Activated CD4-positive, CD25-positive, alpha-beta regulatory T cell treated with anti-CD3 and anti-CD28 coated beads, Interleukin-2, amount 50 U/mL, for 16 hours (primary cell): Measurements from ENCODE around the gene METTL3.

ENCODE experiments used
- DNase-seq: peaks from one replicate; pipeline ENCODE4 v3.0.0-alpha.2; 2020; ENCODE audit warnings: low read depth, low spot score

Gene METTL3

DNA sequence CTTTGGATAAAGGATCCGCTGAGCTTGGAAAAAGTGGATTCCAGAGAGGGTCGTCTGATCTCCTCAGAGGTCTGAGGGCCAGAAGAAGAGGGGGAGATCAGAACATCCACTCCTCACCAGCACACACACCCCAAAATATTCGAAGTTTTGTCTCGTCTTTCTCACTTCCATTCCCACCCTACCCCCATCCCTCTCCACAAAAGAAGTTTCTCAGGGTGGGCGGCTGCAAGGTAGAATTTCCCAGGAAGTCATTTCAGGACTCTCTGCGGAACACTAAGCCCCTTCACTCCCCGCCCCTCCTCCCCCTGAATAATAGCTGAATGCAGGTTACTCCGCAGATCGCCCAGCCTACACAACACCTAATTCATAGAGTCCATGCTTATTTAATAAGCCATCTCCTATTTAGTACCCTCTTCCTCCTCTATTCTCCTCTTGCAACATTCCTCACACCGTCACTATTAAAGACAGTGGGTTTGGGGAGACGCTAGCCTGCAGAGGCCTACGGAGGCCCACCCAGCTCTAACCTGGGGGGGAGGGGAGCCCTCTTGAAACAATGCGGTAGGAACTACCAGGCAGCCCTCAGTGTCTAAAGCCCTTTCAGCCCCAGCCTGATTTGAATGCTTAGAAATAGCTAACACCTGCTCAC, 15.7 kb upstream of the METTL3 start:
- no peak for DNase-seq

DNA sequence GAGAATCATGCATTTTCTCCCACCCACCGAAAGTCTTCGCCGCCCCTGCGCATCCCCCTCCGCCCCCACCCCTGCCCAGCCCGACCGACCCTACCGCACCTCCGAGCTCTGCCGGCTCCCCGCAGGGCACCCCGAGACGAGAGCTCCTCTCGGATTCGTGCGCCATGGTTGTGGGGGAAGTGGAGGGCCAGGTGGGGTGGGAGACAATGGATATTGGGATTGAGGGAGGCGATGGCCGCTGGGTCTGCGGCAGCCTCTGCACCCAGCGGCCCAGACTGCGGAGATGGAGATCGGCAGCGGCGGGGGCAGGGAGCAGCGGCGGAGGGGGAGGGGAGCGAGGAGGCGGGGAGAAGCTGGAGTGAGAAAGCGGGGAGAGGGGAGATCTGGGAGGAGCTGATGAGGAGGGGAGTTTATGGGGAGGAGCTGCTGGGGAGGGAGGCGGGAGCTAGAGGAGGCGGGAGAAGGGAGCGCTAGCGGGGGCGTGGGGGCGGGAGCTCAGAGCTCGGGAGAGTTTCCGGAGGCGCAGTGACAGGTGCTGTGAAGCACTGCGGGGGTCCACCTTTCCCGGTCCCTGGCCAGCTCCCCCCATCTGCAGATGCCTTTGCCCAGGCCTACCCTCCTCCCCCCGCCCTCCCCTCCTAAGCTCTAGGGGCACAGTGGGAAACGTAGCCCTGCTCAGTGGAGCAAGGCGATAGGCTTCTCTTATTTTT, 15.0 kb upstream of the METTL3 start, which contains the start of gene SALL2:
Gene SALL2 (minus strand): TSS at position 385 of the 710 bp plus-strand sequence. CDS start 219 bp downstream, at position 166.
- DNase-seq: peak; percentile 31

DNA sequence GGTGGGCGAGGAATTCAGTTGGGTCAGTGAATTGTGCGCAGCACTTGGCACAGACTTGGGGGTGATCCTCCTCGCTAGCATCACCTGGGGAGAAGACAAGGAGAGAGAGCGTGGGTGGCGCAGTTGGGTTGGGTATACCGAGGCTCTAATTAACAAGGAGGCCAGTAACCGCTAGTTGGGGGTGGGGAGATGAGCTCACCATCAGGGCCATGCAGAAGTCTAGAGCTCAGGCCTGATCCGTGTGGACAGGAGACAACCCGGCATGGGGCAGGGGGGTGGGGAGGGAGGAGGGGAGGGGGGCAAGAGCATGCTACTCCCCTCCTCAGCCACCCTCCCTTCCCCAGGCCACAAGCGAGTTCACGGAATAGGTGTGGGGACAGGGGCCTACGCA, 14.4 kb upstream of the METTL3 start:
- no peak for DNase-seq

DNA sequence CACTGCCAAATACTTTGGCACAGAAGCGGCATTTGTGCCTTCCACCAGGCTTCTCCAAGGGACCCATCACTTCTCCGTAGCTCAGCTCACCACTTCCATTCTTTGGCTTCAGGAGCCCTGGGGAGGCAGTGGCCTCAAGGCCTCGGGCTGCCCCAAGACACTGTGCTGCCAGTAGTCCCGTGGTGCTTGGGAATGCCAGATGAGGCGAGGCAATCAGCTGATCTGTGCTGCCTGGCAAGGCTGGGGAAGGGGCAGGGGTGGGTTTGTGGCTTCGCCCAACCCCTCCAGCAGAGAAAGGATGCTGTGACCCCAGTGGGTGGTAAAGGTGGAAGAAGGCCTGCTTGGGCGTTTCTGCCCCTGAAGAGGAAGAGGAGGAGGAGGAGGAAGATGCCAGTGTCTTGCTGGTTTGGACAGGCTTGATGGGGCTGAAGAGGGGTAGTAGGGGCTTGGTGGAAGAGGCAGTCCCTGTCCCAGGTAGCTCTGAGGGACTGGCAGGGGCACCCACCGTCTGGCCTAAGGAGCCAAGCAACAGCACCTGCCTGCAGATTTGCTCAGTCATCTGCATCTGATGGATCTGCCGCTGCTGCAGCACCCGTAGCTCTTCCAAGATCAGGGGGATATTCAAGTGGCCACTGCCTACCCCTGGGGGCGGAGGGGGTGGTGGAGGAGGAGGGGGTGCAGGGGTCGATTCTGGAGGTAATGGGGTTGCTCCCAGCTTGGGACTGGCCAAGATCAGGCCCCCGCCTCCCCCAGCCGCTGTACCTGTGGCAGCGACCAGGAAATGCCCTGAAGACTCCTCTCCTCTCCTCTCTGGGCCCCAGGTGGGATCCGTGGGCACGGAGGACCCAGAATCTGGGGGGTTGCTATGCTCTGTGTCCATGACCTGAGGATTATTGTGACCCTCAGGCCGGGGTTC, 13.7 kb upstream of the METTL3 start:
- DNase-seq: no peak

DNA sequence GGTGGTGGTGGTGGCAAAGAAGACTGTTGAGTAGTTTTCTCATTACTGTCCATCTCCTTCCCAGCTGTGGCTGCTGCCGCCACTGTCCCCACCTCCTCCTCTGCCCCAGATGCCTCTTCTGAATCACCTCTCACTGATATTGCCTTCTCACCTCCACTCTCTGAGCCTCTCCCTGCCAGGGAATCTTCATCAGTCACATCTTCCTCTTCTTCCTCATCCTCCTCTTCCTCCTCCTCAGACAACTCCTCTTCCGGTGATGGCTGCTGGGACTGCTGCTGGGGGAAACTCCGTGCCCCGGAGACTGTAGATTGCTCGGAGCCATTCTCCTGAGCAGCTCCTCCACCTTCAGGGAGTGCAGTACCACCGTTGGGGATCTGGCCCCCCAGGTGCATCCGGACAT, 12.1 kb upstream of the METTL3 start:
- DNase-seq: no peak

DNA sequence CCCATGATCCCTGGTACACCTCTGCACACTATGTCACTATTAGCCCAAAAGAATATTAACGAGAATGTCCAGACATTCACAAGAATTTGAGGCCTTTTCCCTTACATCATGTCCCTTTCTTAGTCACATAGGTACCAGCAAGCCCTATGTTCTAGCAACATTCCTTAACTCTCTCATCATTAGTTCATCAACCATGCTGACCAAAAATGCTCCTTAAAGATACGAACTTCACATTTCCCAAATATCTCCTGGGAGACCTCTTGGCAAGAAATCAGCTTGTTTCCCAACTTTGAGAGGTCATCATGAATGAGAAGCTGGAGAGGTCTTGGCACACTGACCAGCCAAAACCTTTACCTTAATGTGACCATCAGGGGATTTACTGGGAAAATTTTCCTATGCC, 10.4 kb upstream of the METTL3 start:
- no peak for DNase-seq

DNA sequence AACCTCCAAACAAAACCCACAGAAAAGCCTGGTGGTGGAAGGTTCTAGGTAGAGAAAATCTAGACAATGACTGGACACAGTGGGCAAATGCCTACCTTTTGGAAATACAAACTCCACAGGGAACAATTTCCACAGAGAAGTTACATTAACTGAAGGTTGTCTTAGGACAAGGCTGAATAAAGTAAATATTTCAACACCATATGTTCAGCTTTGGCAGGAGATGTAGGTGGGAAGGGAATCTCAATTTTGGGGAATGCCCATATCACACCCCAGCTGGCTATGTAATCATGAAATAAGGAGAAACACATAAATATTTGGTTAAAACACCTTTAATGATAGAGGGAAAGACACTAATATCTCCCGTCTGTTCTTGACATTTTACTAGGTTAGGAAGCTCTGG, 9.6 kb upstream of the METTL3 start:
- no peak for DNase-seq

DNA sequence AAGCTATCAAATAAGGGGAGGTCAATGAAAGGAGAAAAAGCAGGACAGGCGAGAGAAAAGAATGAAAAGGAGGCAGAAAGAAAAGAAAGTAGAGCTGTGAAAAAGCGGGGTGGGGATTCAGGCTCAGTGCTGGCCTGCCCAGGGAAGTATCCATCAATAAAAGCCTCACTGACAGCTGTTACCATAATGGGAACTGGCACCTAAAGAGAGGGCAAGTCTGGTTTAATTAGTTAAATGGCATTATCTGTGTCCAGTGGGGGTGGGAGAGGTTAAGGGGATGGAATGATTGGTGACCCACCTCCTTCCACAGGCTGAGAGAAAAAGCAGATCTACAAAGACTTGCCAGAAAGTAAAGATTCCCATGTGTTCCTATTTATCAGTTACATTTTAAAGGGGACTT, 7.6 kb upstream of the METTL3 start:
- DNase-seq: no peak

DNA sequence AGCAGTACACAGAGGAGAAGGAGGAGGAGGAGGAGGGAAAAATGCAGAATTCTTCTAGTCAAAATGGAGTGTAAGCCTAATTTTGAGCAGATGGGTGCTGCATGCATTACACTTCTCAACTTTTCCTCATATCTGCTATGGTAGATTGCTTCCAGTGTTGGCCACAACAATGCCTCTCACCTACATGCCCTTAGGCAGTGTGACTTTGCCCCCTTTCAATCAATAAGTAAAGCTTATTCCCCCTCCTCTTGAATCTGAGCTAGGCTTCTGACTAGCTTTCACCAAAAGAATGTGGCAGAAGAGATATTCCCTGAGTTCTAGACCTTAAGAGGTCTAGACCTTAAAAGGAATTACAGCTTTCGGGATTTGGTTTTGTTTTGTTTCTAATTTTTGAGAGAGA, 3.2 kb upstream of the METTL3 start:
- DNase-seq: no peak

DNA sequence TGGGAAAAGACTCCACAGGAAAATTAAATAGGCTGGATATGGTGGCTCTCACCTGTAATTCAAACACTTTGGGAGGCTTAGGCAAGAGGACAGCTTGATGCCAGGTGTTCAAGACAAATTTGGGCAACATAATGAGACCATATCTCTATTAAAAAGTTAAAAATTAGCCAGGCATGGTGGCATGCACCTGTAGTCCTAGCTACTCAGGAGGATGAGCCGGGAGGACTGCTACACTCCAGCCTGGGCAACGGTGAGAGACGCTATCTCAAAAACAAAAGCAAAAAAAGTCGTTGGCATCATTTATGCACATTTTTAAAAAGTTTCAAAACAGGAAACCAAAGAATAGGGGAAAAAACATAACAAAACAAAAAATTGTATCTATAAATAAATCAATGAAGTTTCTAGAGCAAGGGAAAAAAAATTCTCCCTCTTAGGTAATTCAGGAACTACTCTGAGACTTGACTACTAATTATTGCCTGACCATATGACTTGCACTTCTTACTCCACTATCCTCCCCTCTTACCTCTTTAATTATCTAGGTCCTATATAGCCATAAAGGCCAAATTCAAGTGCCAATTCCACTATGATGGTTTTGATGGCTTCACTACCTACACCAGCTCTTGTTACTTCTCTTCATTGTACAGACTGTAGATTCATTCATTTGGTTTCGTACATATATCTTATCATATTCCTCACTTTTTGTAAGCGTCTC, 1.6 kb downstream of the METTL3 start:
- DNase-seq: no peak

DNA sequence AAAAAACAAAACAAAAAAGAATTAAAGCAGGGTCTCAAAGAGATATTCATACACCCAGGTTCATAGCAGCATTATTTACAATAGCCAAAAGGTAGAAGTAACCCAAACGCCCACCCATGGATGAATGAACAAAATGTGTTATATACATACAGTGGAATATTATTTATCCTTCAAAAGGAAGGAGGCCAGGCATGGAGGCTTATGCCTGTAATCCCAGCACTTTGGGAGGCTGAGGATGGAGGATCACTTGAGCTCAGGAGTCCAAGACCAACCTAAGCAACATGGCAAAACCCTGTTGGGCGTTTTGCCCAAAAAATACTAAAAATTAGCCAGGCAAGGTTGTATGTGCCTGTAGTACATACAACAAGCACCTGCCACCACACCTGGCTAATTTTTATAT, 4.6 kb downstream of the METTL3 start:
- DNase-seq: no peak

DNA sequence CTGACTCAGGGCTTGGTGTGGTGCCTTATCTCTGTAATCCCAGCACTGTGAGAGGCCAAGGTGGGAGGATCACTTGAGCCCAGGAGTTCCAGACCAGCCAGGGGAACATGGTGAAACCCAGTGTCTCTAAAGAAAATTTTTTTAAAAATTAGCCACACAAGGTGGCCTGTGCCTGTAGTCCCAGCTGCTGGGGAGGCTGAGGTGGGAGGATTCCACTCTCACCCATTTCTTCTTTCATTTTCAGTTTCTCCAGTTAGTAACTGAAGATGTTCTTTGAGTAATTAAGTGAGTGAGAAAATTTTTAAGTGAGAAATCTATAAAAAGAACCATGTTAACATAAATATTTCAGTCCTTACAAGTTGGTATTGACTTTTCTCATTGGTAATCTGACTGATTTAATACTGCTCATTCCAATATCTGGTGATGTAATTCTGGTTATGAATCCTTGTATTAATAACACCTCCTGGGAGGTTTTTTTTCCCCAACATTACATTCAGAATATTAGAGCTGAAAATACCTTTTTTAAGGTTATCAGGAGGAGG, 6.1 kb downstream of the METTL3 start:
- no peak for DNase-seq

DNA sequence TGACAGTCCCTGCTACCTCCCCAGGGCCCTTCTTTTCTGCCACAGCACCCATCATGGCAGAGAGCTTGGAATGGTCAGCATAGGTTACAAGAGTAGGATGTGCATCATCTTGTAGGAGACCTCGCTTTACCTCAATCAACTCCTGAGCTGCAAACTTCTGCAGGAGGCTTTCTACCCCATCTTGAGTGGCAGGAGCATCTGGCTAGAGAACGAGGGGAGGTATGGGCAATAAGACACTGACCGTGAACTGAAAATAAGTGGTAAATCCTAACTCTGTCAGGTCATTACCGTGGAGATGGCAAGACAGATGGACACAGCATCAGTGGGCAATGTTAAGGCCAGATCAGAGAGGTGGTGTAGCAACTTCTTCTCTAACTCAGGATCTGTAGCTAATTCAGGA, 7.8 kb downstream of the METTL3 start:
- DNase-seq: no peak

DNA sequence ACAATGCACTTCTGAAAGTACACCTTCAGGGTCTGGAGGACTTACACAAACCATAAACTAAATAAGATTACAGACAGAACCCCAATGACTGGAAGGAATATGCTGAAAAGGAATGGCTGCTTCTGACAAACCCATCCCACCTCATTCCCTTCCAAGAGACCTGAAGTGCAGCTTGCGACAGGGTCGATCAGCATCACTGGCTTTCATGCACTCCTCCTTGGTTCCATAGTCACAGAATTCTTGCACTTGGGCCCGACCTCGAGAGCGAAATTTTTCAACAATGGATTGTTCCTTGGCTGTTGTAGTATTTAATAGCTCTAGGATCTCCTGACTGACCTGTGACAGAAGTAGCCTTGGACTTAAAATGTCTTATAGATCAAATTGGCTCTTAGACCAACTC, 9.6 kb downstream of the METTL3 start:
- DNase-seq: no peak

DNA sequence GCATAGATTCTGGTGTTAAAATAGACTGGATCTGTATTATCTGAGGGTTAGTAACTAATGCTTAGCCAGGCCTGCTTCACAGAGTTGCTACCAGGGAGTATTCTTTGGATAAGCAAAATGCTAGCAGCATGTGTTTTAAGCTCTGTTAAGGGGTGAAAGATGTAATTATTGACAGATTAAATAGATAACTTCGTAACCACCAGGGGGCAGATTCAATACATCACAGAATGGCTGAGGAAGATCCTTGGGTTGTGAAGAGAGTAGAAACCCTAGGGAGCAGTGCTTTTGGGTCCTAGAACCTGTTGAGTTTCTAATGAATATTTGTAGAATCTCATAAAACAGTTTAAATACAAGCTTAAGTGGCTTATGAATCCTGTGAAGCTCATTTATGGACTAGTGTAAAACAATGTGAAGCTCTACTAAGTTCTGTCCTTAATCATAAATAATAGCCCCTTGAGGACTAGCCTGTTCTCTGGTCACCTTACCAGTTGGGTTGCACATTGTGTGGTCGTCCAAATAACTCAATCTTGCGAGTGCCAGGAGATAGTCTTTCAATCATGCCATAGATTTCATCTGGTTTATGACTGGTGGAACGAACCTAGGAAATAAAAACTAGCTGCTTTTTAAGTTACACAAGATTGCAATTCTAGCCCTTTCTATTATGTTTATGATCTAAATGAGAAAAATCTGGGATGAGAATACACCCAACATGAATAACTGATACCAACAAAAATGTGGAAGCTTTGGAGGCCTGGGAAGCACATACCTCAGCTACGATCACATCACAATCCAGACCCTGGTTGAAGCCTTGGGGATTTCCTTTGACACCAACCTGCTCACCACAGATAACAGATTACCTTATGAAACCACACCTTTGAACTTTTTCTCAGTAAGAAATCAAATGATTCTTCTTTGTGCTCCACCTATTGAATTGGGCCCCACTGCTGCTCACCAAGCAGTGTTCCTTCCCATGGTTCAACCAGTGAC, 12.3 kb downstream of the METTL3 start:
- DNase-seq: no peak

DNA sequence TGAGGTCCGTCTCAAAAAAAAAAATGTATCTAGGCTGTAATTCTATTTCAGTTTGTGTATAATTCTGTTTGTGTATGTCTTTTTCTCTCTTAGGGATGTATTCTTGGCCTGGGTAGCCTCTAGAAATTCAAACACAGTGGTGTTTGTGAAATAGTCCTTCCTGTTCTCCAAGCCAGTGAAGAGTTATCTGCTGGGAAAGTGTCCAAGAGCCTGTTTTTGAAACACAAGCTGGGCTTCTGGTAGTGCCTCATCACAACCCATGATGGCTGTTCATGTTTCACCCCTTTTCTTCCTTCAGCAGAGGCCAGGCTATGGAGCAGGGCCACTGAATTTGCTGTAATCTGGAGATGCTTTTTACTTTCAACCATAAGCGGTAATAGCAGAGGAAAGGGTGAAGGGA, 14.7 kb downstream of the METTL3 start:
- no peak for DNase-seq

DNA sequence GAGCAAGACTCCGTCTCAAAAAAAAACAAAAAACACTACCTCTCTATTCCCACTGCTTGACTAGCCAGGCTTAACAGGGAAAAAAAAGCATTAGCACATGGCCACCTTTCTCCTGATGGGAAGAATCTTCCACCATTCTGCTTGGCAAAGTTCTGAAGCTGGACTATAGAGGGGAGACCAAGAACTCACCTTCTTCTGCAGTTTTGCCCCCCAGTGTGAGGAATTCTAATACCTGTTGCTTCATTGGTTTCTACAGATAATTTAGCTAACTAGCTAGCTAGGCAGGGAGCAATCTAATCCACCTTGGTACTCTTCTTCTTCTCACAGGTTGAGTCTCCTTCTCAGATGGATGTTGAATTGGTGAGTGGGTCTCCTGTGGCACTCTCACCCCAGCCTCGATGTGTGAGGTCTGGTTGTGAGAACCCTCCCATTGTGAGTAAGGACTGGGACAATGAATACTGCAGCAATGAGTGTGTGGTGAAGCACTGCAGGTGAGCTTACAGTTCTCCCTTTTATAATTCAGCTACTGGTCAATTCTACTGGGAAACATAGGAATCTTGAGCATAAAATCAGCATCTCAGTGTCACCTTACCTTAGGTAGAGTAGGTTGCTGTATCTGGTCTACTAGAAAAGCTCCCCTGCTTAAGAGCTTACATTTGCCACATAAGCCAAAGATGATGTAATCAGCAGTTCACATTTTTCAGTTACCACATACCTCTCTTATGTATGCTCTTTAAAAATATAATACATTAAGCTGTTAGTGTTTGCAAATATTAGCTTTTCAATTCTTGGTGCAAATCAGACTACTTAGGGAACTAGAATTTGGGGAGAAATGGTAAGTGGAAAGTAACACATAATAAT, 16.0 kb downstream of the METTL3 start:
- DNase-seq: no peak

DNA sequence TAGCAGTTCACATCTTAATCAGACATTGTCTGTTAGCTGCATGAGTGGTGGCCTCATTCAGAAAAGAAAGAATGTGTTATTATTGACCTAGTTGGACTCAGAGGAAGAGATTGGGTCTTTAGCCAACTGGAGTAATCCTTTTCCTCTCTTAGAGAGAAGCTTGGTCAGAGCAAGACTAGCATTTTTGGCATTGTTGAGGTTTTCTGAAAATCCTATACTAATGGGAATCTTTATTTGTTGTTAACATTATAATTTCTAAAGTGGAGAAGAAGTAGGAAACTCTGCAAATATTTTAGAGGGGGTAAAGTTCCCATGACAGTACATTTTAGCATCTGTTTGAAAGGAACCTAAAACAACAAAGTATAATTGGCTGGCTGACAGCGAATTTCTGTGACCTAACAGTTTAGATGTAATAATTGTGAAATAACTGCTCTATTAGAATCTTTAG, 24.5 kb downstream of the METTL3 start:
- no peak for DNase-seq
